Measurements from ENCODE around the gene CDH26. TPM values are rescaled to one million over a fixed set of nuclear protein-coding genes. Genes with fewer than 3 reads are reported as not detected.

Gene CDH26
- total RNA-seq, 4 donors from 2014 or later = 0.76 to 2.1 (median 0.77) TPM; not detected in 1

DNA sequence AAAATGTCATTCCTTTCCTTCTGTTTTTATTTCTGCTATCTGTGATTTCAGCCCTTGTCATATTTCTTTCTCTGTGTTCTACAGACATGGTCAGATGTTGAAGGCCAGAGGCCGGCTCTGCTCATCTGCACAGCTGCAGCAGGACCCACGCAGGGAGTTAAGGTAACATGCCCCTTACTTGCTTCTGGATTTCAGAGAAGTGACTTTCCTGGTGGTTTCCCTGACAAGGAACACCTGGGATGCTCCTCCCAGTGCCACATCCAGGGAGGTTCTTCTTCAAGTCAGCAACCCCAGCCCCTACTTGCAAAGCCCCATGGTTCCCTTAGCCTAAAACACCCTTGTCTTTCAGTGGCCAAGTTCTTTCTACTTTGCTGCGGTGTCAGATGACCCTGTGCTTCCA is 41.3 kb downstream of the CDH26 start:
- intact Hi-C loops (cut with DNase I; ENCODE audit: low total_unique reads) = no loop called here
- no peaks in the 10 kb centered on the region for H3K36me3 ChIP-seq
- no peak overlapping the region for H3K4me3 ChIP-seq
- H3K4me1 ChIP-seq = no peaks in the 10 kb centered on the region
- H3K9me3 ChIP-seq = no peaks in the 10 kb centered on the region
- no peak for DNase-seq
- TF ChIP-seq, protein P1, sequence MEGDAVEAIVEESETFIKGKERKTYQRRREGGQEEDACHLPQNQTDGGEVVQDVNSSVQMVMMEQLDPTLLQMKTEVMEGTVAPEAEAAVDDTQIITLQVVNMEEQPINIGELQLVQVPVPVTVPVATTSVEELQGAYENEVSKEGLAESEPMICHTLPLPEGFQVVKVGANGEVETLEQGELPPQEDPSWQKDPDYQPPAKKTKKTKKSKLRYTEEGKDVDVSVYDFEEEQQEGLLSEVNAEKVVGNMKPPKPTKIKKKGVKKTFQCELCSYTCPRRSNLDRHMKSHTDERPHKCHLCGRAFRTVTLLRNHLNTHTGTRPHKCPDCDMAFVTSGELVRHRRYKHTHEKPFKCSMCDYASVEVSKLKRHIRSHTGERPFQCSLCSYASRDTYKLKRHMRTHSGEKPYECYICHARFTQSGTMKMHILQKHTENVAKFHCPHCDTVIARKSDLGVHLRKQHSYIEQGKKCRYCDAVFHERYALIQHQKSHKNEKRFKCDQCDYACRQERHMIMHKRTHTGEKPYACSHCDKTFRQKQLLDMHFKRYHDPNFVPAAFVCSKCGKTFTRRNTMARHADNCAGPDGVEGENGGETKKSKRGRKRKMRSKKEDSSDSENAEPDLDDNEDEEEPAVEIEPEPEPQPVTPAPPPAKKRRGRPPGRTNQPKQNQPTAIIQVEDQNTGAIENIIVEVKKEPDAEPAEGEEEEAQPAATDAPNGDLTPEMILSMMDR (IDR thresholded peaks at IDR 0.05) = no peak
- no peak for TF ChIP-seq POLR2A (IDR thresholded peaks at IDR 0.05)
- no peak overlapping the region for H3K27ac ChIP-seq
- H3K27me3 ChIP-seq = no peaks in the 10 kb centered on the region

DNA sequence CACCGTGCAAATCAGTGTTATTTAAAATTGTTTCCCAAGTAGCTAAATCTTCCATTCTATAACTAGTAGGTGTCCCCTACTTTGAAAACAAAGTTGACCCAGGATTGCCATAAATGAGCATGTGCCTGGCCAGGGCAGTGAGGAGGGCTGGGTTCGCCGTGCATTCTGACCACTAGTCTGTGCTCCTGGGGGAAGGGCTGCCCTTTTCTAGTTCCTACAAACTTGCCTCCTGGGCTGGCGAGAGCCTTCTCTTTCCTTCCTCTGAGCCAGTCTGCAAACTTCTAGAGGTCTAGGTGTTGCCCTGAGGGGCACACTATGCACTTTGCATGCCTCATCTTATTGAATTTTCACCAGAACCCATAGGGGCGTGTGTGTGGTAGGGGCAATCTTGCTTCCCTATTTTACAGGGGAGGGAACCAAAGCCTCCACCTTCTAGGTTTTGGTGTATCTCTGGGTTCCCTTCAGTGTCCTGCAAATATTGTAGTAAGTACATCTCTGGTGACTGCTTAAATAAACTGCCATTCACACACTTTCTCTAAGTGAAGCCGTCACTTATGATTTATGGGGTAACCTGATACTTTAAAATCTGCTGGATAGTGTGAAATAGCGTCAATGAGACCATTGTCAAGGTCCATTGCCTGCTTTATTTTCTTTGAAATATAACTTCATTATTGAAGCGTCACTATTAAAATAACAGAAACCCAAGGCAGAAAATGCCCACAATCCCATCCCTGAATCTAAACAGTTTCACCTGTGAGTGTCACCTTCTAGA is 42.2 kb downstream of the CDH26 start:
- Histone ChIP-seq H3K9me3 (no peaks in the 10 kb centered on the region), H3K27me3 (no peaks in the 10 kb centered on the region), H3K36me3 (no peaks in the 10 kb centered on the region), H3K4me1 (no peaks in the 10 kb centered on the region), H3K4me3 (no peak overlapping the region), H3K27ac (no peak overlapping the region)
- no peak for TF ChIP-seq POLR2A (IDR thresholded peaks at IDR 0.05)
- TF ChIP-seq, protein P1 (IDR thresholded peaks at IDR 0.05) = no peak
- no peak for DNase-seq
- intact Hi-C loops (cut with DNase I; ENCODE audit: low total_unique reads) = no loop called here

GRCh38 chr20:60001108-60001507 is 42.9 kb downstream of the CDH26 start:
- intact Hi-C loops (cut with DNase I; ENCODE audit: low total_unique reads) = no loop called here
- Histone ChIP-seq H3K36me3 (no peaks in the 10 kb centered on the region), H3K4me1 (no peaks in the 10 kb centered on the region), H3K4me3 (no peak overlapping the region), H3K27ac (no peak overlapping the region), H3K27me3 (no peaks in the 10 kb centered on the region), H3K9me3 (no peaks in the 10 kb centered on the region)
- no peak for TF ChIP-seq POLR2A (IDR thresholded peaks at IDR 0.05)
- TF ChIP-seq, protein P1 (IDR thresholded peaks at IDR 0.05) = no peak
- DNase-seq = no peak

- intact Hi-C loops (cut with DNase I; ENCODE audit: low total_unique reads) = no loop called here
- no peaks in the 10 kb centered on the region for H3K9me3 ChIP-seq
- no peaks in the 10 kb centered on the region for H3K4me1 ChIP-seq
- H3K36me3 ChIP-seq = no peaks in the 10 kb centered on the region
- no peaks in the 10 kb centered on the region for H3K27me3 ChIP-seq
- no peak overlapping the region for H3K27ac ChIP-seq
- TF ChIP-seq POLR2A (IDR thresholded peaks at IDR 0.05) = no peak
- TF ChIP-seq, protein P1 (IDR thresholded peaks at IDR 0.05) = no peak
- DNase-seq = no peak
- H3K4me3 ChIP-seq = no peak overlapping the region
Measured at GRCh38 chr20:60003776-60004175, 45.6 kb downstream of the CDH26 start.

DNA sequence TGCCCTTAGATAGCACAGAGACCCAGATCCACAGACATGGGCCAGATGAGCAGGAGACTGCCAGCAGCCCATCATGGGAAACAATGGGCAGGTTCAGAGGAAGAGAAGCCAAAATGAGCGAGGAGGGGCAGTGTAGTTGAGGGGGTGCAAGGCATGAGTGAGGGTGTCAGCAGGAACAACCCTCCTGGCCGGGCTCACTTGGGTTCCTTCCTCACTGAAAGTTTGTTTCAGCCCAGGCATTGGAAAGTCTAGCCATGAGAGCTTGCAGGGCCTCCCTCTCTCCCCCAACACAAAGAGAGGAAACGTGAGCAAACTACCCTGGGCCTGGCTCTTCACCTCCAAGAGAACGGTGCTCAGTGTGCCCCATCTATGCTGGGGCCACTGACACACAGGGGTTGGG is 48.0 kb downstream of the CDH26 start:
- no peaks in the 10 kb centered on the region for H3K27me3 ChIP-seq
- no peaks in the 10 kb centered on the region for H3K36me3 ChIP-seq
- no peak overlapping the region for H3K27ac ChIP-seq
- TF ChIP-seq POLR2A (IDR thresholded peaks at IDR 0.05) = no peak
- TF ChIP-seq, protein P1 (IDR thresholded peaks at IDR 0.05) = no peak
- no peak overlapping the region for H3K4me3 ChIP-seq
- no peak for DNase-seq
- H3K9me3 ChIP-seq = no peaks in the 10 kb centered on the region
- intact Hi-C loops (cut with DNase I; ENCODE audit: low total_unique reads) = no loop called here
- H3K4me1 ChIP-seq = no peaks in the 10 kb centered on the region

All from uterus (tissue), 4 donors.